ENCODE measurements around the gene CMBL. TPM values are rescaled to one million over a fixed set of nuclear protein-coding genes. Genes with fewer than 3 reads are reported as not detected.

The CMBL gene
- total RNA-seq (1.3 TPM in 2 replicates), polyA plus RNA-seq (3.9 and 10.9 TPM in 2 replicates)

DNA sequence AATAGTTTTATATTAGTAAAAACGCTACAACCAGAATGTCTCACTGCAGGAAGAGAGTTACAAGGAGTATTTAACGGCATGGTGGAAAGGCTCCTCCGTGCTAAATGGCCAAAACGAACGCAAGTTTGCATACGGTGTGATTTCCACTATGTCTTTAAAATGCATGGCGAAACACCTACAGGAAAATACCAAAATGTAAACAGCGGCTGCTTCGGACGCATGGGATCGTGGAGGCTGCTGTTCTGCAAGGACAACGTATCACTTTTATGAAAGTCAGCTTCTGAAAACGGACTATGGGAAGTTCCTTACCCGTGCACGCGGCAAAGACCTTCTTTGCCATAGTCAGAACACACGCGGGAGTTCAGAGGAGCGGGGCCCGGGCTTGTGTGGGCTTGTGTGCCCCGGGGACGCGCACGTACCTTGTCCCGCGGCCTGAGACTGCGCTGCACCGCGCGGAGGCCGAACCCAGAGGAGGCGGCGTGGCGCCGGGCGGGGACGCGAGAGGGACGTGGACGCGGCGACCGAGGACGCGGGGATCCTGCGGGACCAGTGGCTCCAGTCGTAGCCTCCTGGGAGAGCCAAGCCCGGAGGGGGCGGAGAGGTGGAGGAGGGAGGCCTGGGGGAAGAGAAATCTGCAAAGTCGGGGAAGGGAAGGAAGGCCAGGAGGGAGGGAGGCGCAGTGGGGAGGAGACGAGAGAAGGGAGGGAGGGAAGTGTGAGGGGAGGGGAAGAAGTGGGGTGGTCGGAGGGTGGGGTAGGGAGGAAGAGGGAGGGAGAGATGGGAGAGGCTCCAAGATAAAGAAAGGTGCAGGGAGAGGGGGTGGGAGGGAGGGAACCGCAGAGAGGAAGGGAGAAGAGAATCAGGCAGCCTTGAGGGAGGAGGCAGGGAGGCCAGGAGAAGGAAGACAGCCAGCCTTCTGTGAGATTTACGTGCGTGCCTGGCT, at the start of gene CMBL:
Gene CMBL, minus strand, starts transcription at position 697 of the 943 bp plus-strand sequence. CDS start 17,140 bp downstream, outside the sequence.
- Histone ChIP-seq H3K4me1 (ENCODE audit: low read depth) (no peaks in the 10 kb centered on the region), H3K4me3 (peak within 1 kb of the TSS; percentile 8), H3K36me3 (no peaks in the 10 kb centered on the region), H3K9me3 (ENCODE audit: low read depth) (no peaks in the 10 kb centered on the region), H3K27ac (no peak within 1 kb of the TSS), H3K27me3 (peaks cover 4% of the 10 kb centered on the region)
- peak; percentile 37 to 72 for DNase-seq (ENCODE audit: low read depth in 1 of 2, low spot score in 1 of 2)
- TF ChIP-seq, protein P1, sequence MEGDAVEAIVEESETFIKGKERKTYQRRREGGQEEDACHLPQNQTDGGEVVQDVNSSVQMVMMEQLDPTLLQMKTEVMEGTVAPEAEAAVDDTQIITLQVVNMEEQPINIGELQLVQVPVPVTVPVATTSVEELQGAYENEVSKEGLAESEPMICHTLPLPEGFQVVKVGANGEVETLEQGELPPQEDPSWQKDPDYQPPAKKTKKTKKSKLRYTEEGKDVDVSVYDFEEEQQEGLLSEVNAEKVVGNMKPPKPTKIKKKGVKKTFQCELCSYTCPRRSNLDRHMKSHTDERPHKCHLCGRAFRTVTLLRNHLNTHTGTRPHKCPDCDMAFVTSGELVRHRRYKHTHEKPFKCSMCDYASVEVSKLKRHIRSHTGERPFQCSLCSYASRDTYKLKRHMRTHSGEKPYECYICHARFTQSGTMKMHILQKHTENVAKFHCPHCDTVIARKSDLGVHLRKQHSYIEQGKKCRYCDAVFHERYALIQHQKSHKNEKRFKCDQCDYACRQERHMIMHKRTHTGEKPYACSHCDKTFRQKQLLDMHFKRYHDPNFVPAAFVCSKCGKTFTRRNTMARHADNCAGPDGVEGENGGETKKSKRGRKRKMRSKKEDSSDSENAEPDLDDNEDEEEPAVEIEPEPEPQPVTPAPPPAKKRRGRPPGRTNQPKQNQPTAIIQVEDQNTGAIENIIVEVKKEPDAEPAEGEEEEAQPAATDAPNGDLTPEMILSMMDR (IDR thresholded peaks at IDR 0.05; ENCODE audit: low read depth, low read length): no peak

DNA sequence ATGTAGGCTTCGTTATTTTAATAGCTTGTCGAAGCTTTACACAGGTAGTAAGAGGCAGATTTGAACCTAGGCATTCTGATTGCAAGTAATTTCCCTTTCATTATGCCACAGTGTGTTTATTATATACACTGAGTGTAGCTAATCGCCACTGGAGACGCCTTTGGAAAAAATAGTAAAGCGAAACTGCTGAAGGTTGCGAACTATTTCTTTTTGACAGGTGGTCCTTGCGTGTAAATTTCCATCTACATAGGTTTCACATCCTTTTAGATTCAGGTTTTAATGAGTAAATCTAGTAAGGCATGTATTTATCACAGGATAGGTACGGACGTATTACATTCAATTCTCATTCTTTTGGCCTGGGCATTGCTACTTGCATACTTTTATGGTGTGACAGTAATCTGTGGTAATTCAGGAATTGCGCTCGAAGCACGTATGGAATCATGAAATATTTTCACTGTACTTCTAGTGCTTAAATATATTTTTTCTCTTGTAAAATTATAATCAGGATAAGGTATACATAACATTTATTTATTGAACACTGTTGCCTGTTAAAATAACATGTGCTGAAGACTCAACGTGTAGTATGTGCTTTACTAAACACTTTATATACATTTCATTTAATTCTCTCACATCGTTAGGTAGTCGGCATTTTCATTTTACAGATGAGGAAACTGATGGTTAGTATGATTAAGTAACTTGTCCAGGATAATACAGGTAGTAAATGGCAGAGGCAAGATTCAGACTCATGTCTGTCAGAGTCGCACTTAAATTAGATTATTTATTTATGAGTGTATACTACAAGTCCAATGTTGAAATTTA, 47.6 kb upstream of the CMBL start:
- TF ChIP-seq, protein P1 (IDR thresholded peaks at IDR 0.05; ENCODE audit: low read depth, low read length): no peak
- Histone ChIP-seq H3K9me3 (ENCODE audit: low read depth) (no peaks in the 10 kb centered on the region), H3K4me1 (ENCODE audit: low read depth) (peaks cover 45% of the 10 kb centered on the region), H3K27me3 (no peaks in the 10 kb centered on the region), H3K36me3 (no peaks in the 10 kb centered on the region), H3K4me3 (peak overlapping the region; percentile 90), H3K27ac (peak overlapping the region; percentile 99)
- DNase-seq (ENCODE audit: low read depth in 1 of 2, low spot score in 1 of 2): peak in 1 of 2 donors; percentile 26

DNA sequence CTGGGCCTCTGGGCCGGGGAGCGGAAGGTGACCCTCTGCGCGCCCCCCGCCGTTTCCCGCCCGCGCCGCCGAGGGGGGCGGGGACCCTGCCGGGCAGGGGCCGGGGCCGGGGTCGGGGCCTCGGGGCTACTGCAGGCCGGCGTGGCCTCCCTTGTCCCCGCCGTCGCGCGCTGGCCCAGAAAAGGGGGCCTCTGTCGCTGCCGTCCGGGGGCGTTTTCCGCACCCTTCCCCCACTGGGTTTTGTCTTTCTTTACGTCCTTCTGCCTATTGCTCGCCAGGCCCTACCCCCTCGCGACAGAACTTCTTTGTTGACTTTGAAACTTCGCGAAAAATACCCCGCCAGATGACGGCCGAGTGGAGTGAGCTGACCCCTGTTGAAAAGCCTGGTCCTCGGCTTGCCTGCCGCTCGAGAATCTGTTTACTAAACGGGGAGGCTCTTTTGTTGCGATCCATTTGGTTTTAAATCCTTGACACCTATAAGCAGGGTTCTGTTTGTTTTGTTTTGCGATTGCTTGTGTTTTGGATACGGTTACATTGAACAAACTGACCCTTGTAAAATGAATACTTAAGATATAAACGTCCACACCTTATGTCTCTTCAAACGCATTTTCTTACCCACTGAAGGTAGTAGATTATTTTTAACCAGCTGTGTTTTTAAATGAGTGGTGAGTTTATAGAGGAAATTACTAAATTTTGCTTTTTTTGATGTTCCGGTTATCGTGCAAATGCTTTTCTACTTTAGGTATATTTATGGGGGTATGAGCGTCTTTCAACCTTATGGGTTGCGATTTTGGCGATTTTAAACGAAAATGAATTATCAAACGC, 46.6 kb upstream of the CMBL start:
- peak; percentile 58 to 75 for DNase-seq (ENCODE audit: low read depth in 1 of 2, low spot score in 1 of 2)
- Histone ChIP-seq H3K9me3 (ENCODE audit: low read depth) (no peaks in the 10 kb centered on the region), H3K27ac (peak overlapping the region; percentile 99), H3K4me1 (ENCODE audit: low read depth) (peaks cover 45% of the 10 kb centered on the region), H3K36me3 (no peaks in the 10 kb centered on the region), H3K27me3 (no peaks in the 10 kb centered on the region), H3K4me3 (peak overlapping the region; percentile 90)
- TF ChIP-seq, protein P1 (IDR thresholded peaks at IDR 0.05; ENCODE audit: low read depth, low read length): no peak

DNA sequence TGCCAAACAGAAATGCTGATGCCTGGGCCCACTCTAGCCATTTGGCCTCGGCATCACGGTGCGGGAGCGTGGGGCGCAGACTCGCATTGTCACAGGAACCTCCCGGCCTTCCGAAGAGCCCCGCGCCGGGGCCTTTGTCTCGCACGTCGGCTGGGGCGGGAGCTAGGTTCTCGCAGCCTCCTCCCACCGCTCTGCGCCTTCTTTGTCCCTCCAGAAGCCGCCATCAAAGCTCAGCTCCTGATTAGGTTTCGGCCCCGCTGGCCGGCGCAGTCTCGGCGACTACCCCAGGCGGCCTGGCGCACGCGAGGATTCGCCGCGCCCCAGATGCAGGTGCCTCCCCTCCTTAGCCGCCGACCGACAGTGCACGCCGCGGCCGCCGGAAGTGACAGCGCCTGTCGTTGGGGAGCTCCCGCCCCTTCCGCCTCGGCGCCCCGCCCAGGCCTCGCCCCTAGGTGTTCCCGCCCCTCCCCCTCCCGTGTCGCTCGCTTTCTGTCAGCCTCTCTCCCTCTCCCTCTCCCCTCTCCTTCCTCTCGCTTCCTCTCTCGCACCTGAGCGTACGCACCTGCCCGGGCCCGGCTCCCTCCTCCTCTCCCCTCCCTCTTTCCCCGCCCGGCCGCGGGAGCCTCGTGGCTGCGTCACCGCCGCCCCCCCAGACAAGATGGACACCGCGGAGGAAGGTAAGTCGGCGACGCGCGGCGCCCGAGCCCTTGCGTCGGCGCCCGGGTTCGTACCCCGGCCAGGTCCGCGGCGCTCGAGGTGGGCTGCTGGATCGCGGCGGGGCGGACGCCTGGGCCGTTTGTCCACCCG, 45.7 kb upstream of the CMBL start, which contains the start of gene MARCHF6:
Gene MARCHF6, plus strand, starts transcription at position 455 of the 807 bp plus-strand sequence. Its CDS starts 204 bp downstream, at position 659.
- H3K9me3 ChIP-seq (ENCODE audit: low read depth): no peaks in the 10 kb centered on the region
- H3K36me3 ChIP-seq: no peaks in the 10 kb centered on the region
- H3K27me3 ChIP-seq: no peaks in the 10 kb centered on the region
- H3K27ac ChIP-seq: peak within 1 kb of the TSS; percentile 99
- peak within 1 kb of the TSS; percentile 90 for H3K4me3 ChIP-seq
- peak; percentile 94 to 98 for DNase-seq (ENCODE audit: low read depth in 1 of 2, low spot score in 1 of 2)
- TF ChIP-seq, protein P1 (IDR thresholded peaks at IDR 0.05; ENCODE audit: low read depth, low read length): no peak
- peaks cover 45% of the 10 kb centered on the region for H3K4me1 ChIP-seq (ENCODE audit: low read depth)

All from cardiac muscle cell (in vitro differentiated cells and primary cell).